Measurements from ENCODE around the gene RHEBL1.

The RHEBL1 gene

DNA sequence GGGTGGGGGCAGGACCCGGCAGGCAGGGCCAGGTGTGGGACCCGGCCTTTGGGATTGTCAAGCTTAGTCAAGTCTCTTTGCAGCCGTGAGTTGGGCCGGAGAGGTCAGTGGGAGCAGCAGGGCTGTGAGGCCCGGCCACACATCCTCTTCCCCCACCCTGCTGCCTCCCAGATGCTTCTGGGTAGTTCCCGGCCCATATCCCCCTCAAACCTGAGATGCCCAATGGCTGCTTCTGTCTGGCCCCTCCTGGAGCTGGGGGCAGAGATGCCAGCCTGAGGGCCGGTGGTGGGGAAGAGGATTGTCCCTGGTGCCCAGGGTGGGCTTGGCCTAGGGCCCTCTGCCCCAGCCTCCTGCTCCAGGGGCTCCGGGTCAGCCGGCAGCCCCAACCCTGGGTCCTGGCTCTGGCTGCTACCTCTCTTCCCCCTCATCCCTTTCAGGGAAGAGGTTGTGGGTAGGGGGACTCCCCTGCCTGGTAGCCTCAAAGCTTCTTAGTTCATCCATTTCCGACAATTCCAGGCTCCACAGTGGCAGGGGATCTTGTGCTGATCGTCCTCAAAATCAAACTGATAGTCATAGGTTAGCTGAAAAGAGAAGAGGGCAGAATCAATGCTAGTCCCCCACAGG is 48.4 kb downstream of the RHEBL1 start:
- Histone ChIP-seq H3K9ac (ENCODE audit: low read length) (no peak overlapping the region), H3K27me3 (ENCODE audit: control insufficient read depth, insufficient read depth, low read length) (no peaks in the 10 kb centered on the region), H3K9me3 (ENCODE audit: control insufficient read depth, low read depth, low read length) (no peaks in the 10 kb centered on the region), H3K4me3 (ENCODE audit: low read length) (no peak overlapping the region), H3K36me3 (ENCODE audit: control insufficient read depth, low read depth, low read length) (peaks cover 46% of the 10 kb centered on the region), H3K27ac (ENCODE audit: low read length) (no peak overlapping the region), H3K4me1 (ENCODE audit: control insufficient read depth, low read depth, low read length) (peaks cover 9% of the 10 kb centered on the region)

DNA sequence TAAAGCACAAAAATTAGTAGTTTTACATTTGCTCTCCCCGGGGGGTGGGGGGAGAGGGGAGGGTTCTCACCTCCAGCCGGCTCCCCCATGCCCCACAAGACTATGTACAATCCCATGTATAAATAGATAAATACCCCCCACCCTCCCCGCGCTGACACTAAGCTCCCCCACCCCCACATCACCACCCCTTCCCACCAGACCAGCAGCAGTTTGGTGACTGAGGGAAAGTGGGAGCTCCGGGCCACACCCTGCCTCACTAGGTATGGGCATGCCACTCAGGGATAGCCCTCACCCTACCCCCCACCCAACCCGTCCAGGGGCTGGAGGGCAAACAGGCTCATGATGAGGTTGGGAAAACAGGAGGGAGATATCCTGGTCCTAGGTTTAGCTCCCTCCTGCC is 49.3 kb downstream of the RHEBL1 start:
- Histone ChIP-seq H3K9me3 (ENCODE audit: control insufficient read depth, low read depth, low read length) (no peaks in the 10 kb centered on the region), H3K4me3 (ENCODE audit: low read length) (no peak overlapping the region), H3K36me3 (ENCODE audit: control insufficient read depth, low read depth, low read length) (peaks cover 37% of the 10 kb centered on the region), H3K9ac (ENCODE audit: low read length) (no peak overlapping the region), H3K27me3 (ENCODE audit: control insufficient read depth, insufficient read depth, low read length) (no peaks in the 10 kb centered on the region), H3K27ac (ENCODE audit: low read length) (no peak overlapping the region), H3K4me1 (ENCODE audit: control insufficient read depth, low read depth, low read length) (peaks cover 9% of the 10 kb centered on the region)

DNA sequence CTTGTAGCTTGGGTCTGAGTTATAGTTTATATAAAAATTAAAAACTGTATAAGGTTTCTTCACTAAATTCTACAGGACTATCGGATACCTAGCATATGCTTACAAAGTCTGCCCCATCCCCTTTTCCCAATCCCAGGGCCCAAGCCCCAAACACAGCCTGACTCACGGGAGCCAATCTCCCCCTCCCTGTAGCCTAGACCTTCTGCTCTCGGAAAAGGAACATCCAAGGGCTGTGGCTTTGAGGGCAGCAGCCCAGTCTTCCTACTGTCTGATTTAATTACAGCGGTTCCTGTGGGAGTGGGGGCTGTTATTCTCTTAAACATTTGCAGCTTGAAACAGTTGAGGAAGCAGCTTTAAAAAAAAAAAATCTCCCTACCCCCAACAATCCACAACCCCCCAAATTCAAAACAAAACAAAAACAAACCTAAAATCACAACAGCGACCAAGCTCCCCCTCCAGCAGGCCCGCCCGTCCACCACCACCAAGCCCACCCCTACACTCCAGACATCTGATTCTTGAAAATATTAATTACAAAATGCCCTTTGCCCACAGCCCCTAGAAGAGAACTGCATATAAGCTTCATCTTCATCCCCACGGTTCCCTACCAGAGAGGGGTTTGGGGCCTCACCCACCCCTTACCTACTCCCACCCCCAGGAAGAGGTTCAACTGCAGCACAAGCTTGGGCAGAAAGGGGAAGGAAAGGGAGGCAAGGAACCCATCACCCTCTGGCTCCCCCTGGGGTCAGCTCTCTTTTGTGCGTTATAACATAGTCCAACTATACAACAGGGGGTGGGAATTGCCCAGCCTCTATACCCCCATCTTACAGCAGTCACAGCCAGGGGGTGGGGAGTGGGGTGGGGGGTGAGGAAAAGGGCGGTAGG is 50.1 kb downstream of the RHEBL1 start:
- Histone ChIP-seq H3K9me3 (ENCODE audit: control insufficient read depth, low read depth, low read length) (no peaks in the 10 kb centered on the region), H3K27ac (ENCODE audit: low read length) (peak overlapping the region; percentile 24), H3K4me3 (ENCODE audit: low read length) (peak overlapping the region; percentile 83), H3K27me3 (ENCODE audit: control insufficient read depth, insufficient read depth, low read length) (no peaks in the 10 kb centered on the region), H3K4me1 (ENCODE audit: control insufficient read depth, low read depth, low read length) (peaks cover 9% of the 10 kb centered on the region), H3K36me3 (ENCODE audit: control insufficient read depth, low read depth, low read length) (peaks cover 29% of the 10 kb centered on the region), H3K9ac (ENCODE audit: low read length) (peak overlapping the region; percentile 76)

DNA sequence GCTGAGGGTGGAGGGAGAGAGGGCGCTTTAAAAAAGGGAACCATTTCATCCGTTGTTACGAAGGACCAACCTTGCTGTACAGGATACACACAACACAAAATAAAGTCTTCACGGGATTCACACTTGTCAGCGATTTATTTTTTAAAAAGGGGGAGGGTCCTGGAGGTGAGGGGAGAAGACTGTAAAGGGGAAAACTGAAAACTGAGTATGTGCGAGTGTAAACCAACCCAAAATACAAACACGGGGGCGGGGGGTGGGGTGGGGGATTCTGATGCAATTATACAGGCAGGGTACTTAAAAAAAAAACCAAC is 50.7 kb downstream of the RHEBL1 start:
- Histone ChIP-seq H3K27ac (ENCODE audit: low read length) (peak overlapping the region; percentile 50), H3K9ac (ENCODE audit: low read length) (peak overlapping the region; percentile 76), H3K9me3 (ENCODE audit: control insufficient read depth, low read depth, low read length) (no peaks in the 10 kb centered on the region), H3K4me1 (ENCODE audit: control insufficient read depth, low read depth, low read length) (peaks cover 9% of the 10 kb centered on the region), H3K27me3 (ENCODE audit: control insufficient read depth, insufficient read depth, low read length) (no peaks in the 10 kb centered on the region), H3K36me3 (ENCODE audit: control insufficient read depth, low read depth, low read length) (peaks cover 23% of the 10 kb centered on the region), H3K4me3 (ENCODE audit: low read length) (peak overlapping the region; percentile 83)

DNA sequence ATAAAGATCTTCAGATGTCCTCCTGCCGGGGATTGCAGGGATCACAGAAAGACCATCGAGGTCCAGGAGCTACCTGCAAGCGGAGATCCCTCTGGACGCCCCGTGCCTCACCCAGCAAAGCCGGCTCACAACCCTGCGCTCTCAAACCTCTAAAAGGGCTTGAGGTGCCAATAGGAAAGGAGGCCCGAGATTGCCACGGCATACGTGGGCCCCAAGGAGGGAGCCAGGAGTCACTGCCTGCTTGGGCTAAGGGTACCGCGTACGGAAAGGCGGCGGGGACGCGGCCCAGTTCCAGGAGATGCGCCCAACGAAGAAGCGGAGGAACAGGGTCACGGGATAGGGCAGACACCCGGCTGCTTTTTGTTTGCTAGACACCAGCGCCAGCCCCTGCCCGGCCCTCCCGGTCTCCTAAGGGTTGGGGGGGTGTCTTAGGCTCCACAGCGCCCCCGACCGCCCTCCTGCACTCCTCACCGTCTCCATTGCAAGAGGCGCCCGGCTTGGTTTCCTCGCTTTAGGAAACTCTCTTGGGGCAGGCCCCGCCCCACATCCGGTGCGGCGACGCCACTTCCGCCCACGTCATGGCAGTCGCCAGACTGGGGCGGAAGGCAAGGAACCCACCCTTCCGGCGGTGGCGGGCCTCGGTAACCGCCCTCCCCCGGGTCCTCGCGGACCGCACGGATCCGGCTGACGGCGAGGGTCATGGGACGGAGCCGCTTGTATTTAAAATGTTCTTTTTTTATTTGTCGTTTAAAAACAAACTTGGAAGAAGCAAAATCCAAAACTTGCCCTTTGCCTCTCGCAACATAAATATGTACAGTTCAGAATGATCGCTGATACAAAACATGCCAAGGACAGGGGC is 51.3 kb downstream of the RHEBL1 start, which contains the start of gene PRKAG1:
Gene PRKAG1 (minus strand): TSS at position 516 of the 859 bp plus-strand sequence. CDS start 36 bp downstream, at position 480.
- Histone ChIP-seq H3K9ac (ENCODE audit: low read length) (peak within 1 kb of the TSS; percentile 76), H3K27me3 (ENCODE audit: control insufficient read depth, insufficient read depth, low read length) (no peaks in the 10 kb centered on the region), H3K36me3 (ENCODE audit: control insufficient read depth, low read depth, low read length) (peaks cover 19% of the 10 kb centered on the region), H3K4me1 (ENCODE audit: control insufficient read depth, low read depth, low read length) (peaks cover 9% of the 10 kb centered on the region), H3K4me3 (ENCODE audit: low read length) (peak within 1 kb of the TSS; percentile 83), H3K9me3 (ENCODE audit: control insufficient read depth, low read depth, low read length) (no peaks in the 10 kb centered on the region), H3K27ac (ENCODE audit: low read length) (peak within 1 kb of the TSS; percentile 88)

DNA sequence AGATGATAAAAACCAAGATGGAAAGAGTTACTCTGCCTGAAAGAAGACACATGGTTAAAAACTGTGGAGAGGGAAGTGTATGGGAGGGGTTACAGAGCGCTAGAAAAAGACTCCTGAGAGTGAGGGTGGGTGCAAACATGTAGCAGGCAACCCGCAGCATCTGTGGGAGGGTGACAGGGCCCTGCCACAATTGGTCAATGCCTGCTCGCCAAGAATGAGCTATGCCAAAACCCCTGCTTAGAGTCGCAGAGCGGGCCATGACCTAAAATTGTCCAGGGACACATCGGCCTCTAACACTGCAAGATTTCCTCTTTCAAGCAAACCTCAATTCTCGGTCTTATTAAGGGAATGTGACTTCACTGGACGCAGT is 51.9 kb downstream of the RHEBL1 start:
- Histone ChIP-seq H3K27ac (ENCODE audit: low read length) (peak overlapping the region; percentile 88), H3K36me3 (ENCODE audit: control insufficient read depth, low read depth, low read length) (peaks cover 15% of the 10 kb centered on the region), H3K27me3 (ENCODE audit: control insufficient read depth, insufficient read depth, low read length) (no peaks in the 10 kb centered on the region), H3K9me3 (ENCODE audit: control insufficient read depth, low read depth, low read length) (no peaks in the 10 kb centered on the region), H3K4me3 (ENCODE audit: low read length) (peak overlapping the region; percentile 83), H3K9ac (ENCODE audit: low read length) (peak overlapping the region; percentile 76), H3K4me1 (ENCODE audit: control insufficient read depth, low read depth, low read length) (peaks cover 9% of the 10 kb centered on the region)

DNA sequence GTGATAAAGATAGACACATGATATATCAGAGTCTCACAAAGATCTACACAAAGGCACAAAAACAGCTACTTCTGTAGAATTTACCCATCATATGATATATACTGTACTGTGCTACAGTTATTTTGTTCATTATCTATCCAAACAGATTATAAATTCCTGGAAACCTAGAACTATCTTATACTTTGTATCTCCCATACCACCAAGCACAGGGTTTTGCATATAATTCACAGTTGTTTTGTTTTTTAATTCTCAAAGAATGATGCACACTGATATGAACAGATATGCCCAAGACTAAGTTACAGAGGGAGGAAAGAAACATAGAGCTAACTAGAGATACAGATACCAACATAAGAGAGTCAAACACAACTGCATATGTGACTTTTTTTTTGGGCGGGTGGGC is 54.6 kb downstream of the RHEBL1 start:
- Histone ChIP-seq H3K9me3 (ENCODE audit: control insufficient read depth, low read depth, low read length) (no peaks in the 10 kb centered on the region), H3K27me3 (ENCODE audit: control insufficient read depth, insufficient read depth, low read length) (no peaks in the 10 kb centered on the region), H3K4me1 (ENCODE audit: control insufficient read depth, low read depth, low read length) (peaks cover 9% of the 10 kb centered on the region), H3K4me3 (ENCODE audit: low read length) (no peak overlapping the region), H3K9ac (ENCODE audit: low read length) (no peak overlapping the region), H3K27ac (ENCODE audit: low read length) (no peak overlapping the region), H3K36me3 (ENCODE audit: control insufficient read depth, low read depth, low read length) (peaks cover 3% of the 10 kb centered on the region)

Measured in iPS-18a (cell line).